Adrenal gland (tissue), 12 donors: ENCODE data around the gene RAP1GAP2. TPM values are rescaled to one million over a fixed set of nuclear protein-coding genes. Genes with fewer than 3 reads are reported as not detected.

Experiments used
- DNase-seq, 7 donors: peaks; one replicate each; pipeline ENCODE4 v3.0.0-alpha.2; 2019 to 2020
- H3K27ac ChIP-seq, 5 donors: fragments of 200-600 bp; sonication (generic) in 4 of 5; 1 replicate in 3 of 5; 2 replicates in 2 of 5; pipeline versions ENCODE4 v1.5.1 to v1.8.0; 2016 to 2020; ENCODE audit warnings: mild to moderate bottlenecking in 1 of 5
- H3K27me3 ChIP-seq: fragments of 200-600 bp; 2 replicates; pipeline ENCODE4 v1.8.0; 2021
- H3K36me3 ChIP-seq, 2 donors: fragments of 200-600 bp; replicated peaks in 1 of 2; 1 replicate in 1 of 2; 2 replicates in 1 of 2; pipeline versions ENCODE4 v1.5.1 to v1.8.0; 2018 to 2022
- H3K4me1 ChIP-seq, 2 donors: fragments of 200-600 bp; replicated peaks in 1 of 2; 1 replicate in 1 of 2; 2 replicates in 1 of 2; pipeline versions ENCODE4 v1.5.1 to v1.8.0; 2018 to 2021
- H3K4me3 ChIP-seq, 4 donors: fragments of 200-600 bp; sonication (generic) in 3 of 4; one replicate each; pipeline ENCODE4 v1.5.1; 2016 to 2018
- H3K9me3 ChIP-seq, 3 donors: fragments of 200-600 bp; sonication (generic) in 1 of 3; replicated peaks in 1 of 3; 1 replicate in 2 of 3; 2 replicates in 1 of 3; pipeline versions ENCODE4 v1.5.1 to v1.8.0; 2016 to 2021
- POLR2A ChIP-seq, 2 donors: fragments of 450-650 bp; IDR thresholded peaks; one replicate each; pipeline ENCODE4 v1.6.1; 2017; ENCODE audit warnings: antibody characterized with exemption in 2 of 2, mild to moderate bottlenecking in 2 of 2, moderate library complexity in 1 of 2
- WGBS, 4 donors: extraction: QIAGEN DNeasy Blood & Tissue Kit in 2 of 4; methylation state at CpG; one replicate each; pipeline versions ENCODE4 v1.1.5 to v1.1.7; 2013 to 2017; 5-methylcytosine and 5-hydroxymethylcytosine counted together
- intact Hi-C, 2 donors: fragments of 100-400 bp; cut with DNase I; formaldehyde crosslinking; loops; one replicate each; pipeline versions ENCODE4 v1.14.1 to v1.15.0; 2022 to 2023
- polyA plus RNA-seq, 3 donors: library from polyadenylated mRNA; stranded (reverse); fragments of 200-250 nt in 2 of 3; fragments of 350-450 nt in 1 of 3; fragmentation: Illumina TruSeq in 1 of 3; extraction: RNeasy Lipid Tissue Mini Kit (QIAGEN cat#74804) in 1 of 3; gene quantifications; one replicate each; pipeline ENCODE4 v1.2.3, GENCODE V29; 2013 to 2014
- total RNA-seq, 9 donors: library from RNA; depleted of rRNA in 4 of 9; stranded (reverse); fragments of >200 nt in 4 of 9; fragments of 120-200 nt in 1 of 9; fragmentation: NEBNext Ultra II Directional in 1 of 9; extraction: Animal tissue kit (Norgen Biotek cat#: 25700) in 1 of 9; gene quantifications; one replicate each; pipeline versions ENCODE4 v1.1.0 to v1.2.4, GENCODE V29; 2013 to 2023
- TF ChIP-seq, protein P1 (sequence below), 6 experiments: fragments of 450-650 bp in 4 of 6; fragments of 200-600 bp in 2 of 6; sonication (generic) in 1 of 6; IDR thresholded peaks; 1 replicate in 5 of 6; 2 replicates in 1 of 6; pipeline versions ENCODE4 v1.5.1 to v1.8.0; 2016 to 2021; ENCODE audit warnings: antibody characterized with exemption in 6 of 6, mild to moderate bottlenecking in 2 of 6, moderate library complexity in 1 of 6
- donor health status: healthy with polysubstance abuse.
- donor health status: Bipolar disorder and iron deficiency.
- donor health status: DM: yes; HTN: yes; CAD: no.
- donor health status: DM: no; HTN: no; CAD: no.
- donor health status: DM: no; HTN: no; CAD: no.
- donor health status: DM: yes; HTN: yes; CAD: no.

RAP1GAP2 gene
- total and polyA plus RNA-seq, 12 donors, result 4.2 to 20.4 (median 6.9) TPM

DNA sequence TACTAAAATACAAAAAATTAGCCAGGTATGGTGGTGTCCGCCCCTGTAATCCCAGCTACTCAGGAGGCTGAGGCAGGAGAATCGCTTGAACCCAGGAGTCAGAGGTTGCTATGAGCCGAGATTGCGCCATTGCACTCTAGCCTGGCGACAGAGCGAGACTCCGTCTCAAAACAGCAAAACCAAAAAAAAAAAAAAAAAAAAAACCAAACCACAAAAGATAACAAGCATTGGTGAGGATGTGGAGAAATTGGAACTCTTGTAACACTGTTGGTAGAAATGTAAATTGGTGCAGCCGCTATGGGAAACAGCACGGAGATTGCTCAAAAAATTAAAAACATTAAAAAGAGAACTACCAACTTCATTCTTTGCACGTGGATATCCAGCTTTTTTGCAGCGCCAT lies 147.7 kb downstream of the RAP1GAP2 start:
- H3K27me3 ChIP-seq, result no peaks in the 10 kb centered on the region
- H3K9me3 ChIP-seq, result no peaks in the 10 kb centered on the region
- no peak overlapping the region for H3K4me3 ChIP-seq
- DNase-seq, result no peak
- intact Hi-C loops, result no loop called here
- H3K36me3 ChIP-seq, result no peaks in the 10 kb centered on the region
- TF ChIP-seq POLR2A (IDR thresholded peaks at IDR 0.05), result no peak
- TF ChIP-seq, protein P1, sequence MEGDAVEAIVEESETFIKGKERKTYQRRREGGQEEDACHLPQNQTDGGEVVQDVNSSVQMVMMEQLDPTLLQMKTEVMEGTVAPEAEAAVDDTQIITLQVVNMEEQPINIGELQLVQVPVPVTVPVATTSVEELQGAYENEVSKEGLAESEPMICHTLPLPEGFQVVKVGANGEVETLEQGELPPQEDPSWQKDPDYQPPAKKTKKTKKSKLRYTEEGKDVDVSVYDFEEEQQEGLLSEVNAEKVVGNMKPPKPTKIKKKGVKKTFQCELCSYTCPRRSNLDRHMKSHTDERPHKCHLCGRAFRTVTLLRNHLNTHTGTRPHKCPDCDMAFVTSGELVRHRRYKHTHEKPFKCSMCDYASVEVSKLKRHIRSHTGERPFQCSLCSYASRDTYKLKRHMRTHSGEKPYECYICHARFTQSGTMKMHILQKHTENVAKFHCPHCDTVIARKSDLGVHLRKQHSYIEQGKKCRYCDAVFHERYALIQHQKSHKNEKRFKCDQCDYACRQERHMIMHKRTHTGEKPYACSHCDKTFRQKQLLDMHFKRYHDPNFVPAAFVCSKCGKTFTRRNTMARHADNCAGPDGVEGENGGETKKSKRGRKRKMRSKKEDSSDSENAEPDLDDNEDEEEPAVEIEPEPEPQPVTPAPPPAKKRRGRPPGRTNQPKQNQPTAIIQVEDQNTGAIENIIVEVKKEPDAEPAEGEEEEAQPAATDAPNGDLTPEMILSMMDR (IDR thresholded peaks at IDR 0.05), result no peak
- no peaks in the 10 kb centered on the region for H3K4me1 ChIP-seq
- no peak overlapping the region for H3K27ac ChIP-seq
- 70 to 80% (median 76%) methylated on average over 11 of the region's 11 CpGs for WGBS, 4 donors

DNA sequence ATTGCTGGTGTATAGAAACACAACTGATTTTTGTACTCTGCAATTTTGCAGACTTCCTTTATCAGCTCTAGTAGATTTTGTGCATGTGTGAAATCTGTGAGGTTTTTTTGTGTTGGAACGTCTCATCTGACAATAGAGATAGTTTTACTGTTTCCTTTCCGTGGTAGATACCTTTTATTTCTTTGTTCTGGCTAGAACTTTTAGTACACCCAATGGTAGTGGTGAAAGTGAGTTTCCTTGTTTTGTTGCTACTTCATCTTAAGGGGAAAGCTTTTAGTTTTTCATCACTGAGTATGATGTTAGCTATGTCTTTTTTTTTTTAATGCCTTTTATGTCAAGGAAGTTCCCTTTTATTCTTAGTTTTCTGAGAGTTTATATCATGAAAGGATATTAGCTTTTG lies 149.1 kb downstream of the RAP1GAP2 start:
- H3K36me3 ChIP-seq, result no peaks in the 10 kb centered on the region
- no peaks in the 10 kb centered on the region for H3K9me3 ChIP-seq
- no peak for DNase-seq
- no peak overlapping the region for H3K27ac ChIP-seq
- H3K4me3 ChIP-seq, result no peak overlapping the region
- no peaks in the 10 kb centered on the region for H3K4me1 ChIP-seq
- H3K27me3 ChIP-seq, result no peaks in the 10 kb centered on the region
- no peak for TF ChIP-seq POLR2A (IDR thresholded peaks at IDR 0.05)
- TF ChIP-seq, protein P1 (IDR thresholded peaks at IDR 0.05), result no peak
- intact Hi-C loops, result no loop called here
- 37 to 55% (median 48%) methylated on average over 2 of the region's 2 CpGs for WGBS, 4 donors

DNA sequence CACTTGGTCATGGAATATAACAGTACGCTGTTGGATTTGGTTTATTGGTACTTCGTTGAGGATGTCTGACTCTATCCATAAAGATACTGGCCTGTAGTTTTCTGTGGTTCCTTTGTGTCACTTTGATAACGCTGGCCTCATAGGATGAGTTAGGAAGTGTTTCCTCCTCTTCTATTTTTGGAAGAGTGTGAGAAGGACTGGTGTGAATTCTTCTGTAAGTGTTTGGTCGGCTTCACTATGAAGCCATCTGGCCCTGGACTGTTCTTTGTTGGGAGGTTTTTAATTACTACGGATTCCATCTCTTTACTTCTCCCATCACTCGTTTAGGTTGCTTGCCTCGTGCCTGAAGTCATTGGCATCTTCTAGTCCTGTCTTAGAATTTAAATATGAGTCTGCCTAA lies 149.9 kb downstream of the RAP1GAP2 start:
- DNase-seq, result no peak
- TF ChIP-seq, protein P1 (IDR thresholded peaks at IDR 0.05), result no peak
- TF ChIP-seq POLR2A (IDR thresholded peaks at IDR 0.05), result no peak
- no peak overlapping the region for H3K4me3 ChIP-seq
- no peaks in the 10 kb centered on the region for H3K27me3 ChIP-seq
- 82 to 86% (median 85%) methylated on average over 7 of the region's 7 CpGs for WGBS, 4 donors
- H3K9me3 ChIP-seq, result no peaks in the 10 kb centered on the region
- no peaks in the 10 kb centered on the region for H3K36me3 ChIP-seq
- no peaks in the 10 kb centered on the region for H3K4me1 ChIP-seq
- intact Hi-C loops, result no loop called here
- no peak overlapping the region for H3K27ac ChIP-seq

DNA sequence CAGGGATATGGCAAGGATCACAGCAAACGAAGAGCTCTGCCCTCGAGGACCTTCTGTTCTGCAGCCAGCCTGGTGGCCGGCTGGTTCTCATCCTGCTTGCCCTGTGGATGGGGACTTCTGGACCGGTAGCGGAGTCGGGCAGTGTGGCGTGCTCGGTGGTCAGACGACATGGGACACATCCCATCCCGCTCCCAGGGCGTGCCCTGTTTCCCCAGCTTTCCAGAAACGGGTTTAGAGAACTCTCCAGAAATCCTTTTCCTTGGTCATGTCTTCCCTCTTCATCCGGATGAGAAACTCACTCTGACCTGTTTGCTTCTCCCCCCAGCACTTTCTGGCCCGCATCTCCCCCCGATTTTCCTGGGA lies 151.3 kb downstream of the RAP1GAP2 start:
- TF ChIP-seq, protein P1 (IDR thresholded peaks at IDR 0.05), result no peak
- no peak for TF ChIP-seq POLR2A (IDR thresholded peaks at IDR 0.05)
- Histone ChIP-seq H3K4me3 (no peak overlapping the region), H3K36me3 (no peaks in the 10 kb centered on the region), H3K27ac (no peak overlapping the region), H3K4me1 (no peaks in the 10 kb centered on the region), H3K27me3 (no peaks in the 10 kb centered on the region), H3K9me3 (no peaks in the 10 kb centered on the region)
- 81 to 89% (median 88%) methylated on average over 6 to 15 of the region's 15 CpGs for WGBS, 4 donors
- intact Hi-C loops, result no loop called here
- no peak for DNase-seq
